ENCODE measurements around the gene OTOP2. TPM values are rescaled to one million over a fixed set of nuclear protein-coding genes. Genes with fewer than 3 reads are reported as not detected.
"Not testable (repeated sequence)": the region's sequence is repeated elsewhere in the genome, so short reads cannot be mapped to it uniquely, and the experiment has no call there.

OTOP2 gene
- total RNA-seq, 1 donor from 2014 or later = not detected

DNA sequence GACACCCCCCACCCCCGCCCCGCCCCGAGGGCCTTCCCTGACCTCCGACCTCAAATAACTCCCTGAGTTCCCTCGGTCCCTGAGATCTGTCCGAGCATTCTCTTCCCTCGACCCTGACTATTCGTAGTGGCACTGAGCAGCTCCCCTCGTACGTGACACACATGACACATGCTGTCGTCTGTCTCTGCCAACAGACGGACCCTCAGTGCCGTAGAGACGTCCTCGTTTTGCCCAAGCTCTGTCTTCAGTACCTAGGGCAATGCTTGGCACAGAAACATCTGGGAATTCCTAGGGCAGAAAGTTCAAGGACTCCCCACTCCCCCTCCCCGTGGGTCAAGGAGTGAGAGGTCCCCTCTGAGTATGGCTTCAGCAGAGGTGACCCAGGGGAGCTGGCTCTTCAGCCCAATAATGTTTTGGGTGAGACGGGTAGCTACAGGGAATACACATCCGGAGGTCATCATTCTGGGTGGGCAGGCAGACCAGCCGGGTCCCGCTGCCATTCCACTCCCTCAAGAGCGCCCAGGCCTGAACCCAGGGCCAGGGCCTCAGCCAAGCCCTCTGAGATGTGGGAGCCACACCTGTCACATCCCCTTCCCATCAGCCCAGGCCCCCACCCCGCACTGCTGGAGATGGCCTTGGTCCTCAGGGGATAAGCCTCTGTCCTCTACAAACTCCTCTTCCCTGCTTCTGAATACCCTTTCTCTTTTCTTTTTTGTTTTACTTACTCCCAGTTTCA, 30.0 kb upstream of the OTOP2 start:
- ATAC-seq (ENCODE audit: poor library complexity) = no peak
- no peak for DNase-seq
- intact Hi-C loops (cut with DNase I) = no loop called here

DNA sequence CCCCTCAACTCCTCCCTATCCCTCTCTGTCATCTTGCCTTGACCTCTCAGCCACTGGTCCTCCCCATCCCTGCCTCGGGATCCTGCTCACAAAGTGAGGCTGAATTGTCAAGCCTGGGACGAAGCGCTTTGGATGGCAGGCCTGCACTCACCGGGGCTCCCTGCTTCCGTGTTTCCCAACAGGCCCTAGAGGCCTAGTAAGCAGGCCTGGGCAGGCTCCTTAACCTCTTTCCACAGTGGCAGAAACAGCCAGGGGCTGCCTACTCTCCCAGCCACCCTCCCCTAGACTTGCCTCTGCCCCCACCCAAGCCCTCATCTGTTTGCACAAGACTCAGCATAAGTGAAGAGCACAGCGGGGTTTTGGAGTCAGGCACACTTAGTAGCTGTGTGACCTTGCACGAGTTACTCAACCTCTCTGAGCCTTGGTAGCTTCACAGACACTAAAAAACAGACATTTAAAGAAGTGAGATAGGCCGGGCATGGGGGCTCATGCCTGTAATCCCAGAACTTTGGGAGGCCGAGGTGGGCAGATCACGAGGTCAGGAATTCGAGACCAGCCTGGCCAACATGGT, 25.6 kb upstream of the OTOP2 start:
- intact Hi-C loops (cut with DNase I) = no loop called here
- no peak for DNase-seq
- no peak for ATAC-seq (ENCODE audit: poor library complexity)

DNA sequence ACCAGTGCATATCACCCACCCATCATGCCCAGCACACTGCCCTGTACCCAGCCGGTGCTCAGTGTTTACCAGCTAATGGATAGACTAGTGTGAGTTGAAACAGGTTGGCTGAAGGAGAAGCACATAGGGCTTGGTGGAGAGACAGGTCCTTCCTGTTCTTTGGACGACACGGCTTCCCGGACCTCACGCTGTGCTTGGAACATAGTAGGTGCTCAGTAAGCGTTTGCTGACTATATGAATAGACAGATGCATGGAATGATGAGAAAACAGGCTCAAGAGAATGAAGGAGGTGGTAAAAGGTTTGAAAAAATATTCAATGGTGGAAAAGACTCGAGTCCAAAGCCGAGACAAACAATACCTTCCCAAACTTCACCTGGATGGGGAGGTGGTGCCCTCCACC, 23.9 kb upstream of the OTOP2 start:
- DNase-seq = no peak
- intact Hi-C loops (cut with DNase I) = no loop called here

DNA sequence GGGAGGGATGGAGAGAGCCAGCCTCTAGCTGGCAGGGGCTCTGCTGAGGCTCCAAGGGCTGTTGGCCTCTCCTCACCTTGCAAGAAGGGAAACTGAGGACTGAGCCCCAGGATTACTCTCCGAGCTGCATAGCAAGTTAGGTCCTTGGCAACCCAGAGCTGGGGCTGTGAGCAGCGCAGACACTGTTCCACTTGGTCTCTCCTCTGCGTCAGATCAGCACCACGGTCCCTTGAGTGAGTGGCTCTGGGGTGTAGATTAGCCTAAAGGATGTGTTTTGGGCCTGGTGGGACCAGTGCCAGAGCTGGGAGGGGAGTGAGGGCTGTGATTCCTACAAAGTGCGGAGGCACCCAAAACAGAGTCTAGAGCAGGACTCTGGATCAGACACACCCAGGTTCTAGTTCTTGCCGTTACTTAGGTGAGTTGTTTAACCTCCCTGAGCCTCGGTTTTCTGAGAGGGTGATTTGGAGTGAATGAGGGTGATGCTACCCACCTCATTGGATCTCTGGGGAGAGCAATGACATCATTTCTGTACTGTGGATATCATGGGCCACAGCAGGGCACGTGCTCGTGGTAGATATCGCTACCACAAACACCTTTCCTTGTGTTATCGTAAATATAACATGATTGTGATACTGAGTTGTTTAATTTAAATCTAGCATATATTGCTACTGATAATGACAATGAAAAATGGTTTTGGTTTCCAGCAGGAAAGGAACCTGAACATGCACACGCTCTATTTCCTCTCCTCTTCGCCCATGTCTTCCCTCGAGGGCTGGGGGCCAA, 22.5 kb upstream of the OTOP2 start:
- no peak for ATAC-seq (ENCODE audit: poor library complexity)
- intact Hi-C loops (cut with DNase I) = no loop called here
- DNase-seq = peak; percentile 7

More for the DNA sequence above, 23.9 kb upstream of the OTOP2 start:
- ATAC-seq (ENCODE audit: poor library complexity) = no peak

DNA sequence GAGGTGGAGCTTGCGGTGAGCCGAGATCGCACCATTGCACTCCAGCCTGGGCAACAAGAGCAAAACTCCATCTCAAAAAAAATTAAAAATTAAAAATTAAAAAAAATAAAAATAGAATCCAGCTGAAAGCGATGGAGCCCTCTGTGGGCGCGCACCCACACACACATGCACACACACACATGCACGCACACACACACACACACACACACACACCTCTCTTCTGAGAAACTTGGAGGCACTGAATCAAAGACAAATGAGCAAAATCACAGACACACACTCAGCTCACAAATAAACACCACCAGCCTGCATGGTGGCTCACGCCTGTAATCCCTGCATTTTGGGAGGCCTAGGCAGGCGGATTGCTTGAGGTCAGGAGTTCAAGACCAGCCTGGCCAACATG, 21.0 kb upstream of the OTOP2 start:
- no peak for DNase-seq
- ATAC-seq (ENCODE audit: poor library complexity) = no peak
- intact Hi-C loops (cut with DNase I) = no loop called here

DNA sequence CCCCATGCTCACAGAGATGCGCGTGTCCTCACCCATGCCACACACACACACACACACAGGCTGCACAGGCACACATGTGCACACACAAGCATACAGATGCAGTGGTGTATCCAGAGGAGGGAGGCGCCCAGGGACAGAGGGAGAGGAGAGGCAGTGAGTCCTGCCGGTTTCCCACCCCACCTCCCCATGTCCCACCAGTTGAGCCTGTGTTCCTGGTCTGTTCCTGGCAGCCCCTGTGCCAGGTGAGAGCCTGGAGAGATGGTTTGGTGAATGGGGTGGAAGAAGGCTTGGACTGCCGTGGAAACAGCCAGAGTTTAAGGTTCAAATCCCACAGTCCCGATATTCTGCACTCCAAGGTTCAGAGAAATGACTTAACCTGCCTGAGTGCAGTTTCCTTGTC, 20.4 kb upstream of the OTOP2 start:
- DNase-seq = peak; percentile 13
- intact Hi-C loops (cut with DNase I) = no loop called here
- no peak for ATAC-seq (ENCODE audit: poor library complexity)

DNA sequence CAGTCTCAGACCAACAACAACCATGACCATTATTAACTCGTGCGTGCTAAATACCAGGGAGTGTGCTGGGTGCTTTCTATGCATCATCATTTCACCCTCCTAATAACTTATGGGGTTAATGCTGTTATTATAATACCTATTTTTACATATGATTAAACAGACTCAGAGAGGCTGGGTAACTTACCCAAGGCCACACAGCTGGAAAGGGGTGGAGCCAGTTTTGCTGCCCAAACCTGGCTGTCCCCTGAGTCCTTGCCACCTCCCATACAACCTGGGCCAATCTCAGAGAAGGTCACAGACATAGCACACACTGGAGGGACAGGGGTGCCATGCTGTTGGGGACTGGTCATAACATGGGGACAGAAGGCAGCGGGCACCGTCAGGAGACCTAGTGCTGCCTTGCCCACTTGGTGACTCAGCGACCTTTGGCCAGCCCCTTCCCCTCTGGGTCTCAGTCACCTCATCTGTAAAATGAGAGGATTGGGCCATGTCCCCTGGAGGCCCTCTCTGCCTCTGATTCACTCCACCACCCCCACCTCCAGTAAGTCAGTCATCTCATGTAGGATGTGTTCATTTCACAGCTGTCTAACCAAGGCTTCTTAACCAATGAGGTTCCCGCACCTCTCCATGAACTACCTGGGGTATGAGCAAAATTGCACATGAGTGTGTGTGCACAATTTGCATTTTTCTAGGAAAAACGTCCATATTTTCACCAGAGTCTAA, 19.2 kb upstream of the OTOP2 start:
- intact Hi-C loops (cut with DNase I) = no loop called here
- no peak for DNase-seq
- ATAC-seq (ENCODE audit: poor library complexity) = no peak

DNA sequence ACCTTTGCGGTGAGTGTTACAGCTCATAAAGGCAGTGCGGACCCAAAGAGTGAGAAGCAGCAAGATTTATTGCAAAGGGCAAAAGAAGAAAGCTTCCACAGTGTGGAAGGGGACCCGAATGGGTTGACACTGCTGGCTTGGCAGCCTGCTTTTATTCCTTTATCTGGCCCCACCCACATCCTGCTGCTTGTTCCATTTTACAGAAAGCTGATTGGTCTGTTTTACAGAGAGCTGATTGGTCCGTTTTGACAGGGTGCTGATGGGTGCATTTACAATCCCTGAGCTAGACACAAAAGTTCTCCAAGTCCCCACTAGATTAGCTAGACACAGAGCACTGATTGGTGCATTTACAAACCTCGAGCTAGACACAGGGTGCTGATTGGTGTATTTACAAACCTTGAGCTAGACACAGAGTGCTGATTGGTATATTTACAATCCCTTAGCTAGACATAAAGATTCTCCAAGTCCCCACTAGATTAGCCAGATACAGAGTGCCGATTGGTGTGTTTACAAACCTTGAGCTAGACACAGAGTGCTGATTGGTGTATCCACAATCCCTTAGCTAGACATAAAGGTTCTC, 17.8 kb upstream of the OTOP2 start:
- ATAC-seq (ENCODE audit: poor library complexity); DNase-seq; intact Hi-C loops (cut with DNase I): not testable (repeated sequence)

DNA sequence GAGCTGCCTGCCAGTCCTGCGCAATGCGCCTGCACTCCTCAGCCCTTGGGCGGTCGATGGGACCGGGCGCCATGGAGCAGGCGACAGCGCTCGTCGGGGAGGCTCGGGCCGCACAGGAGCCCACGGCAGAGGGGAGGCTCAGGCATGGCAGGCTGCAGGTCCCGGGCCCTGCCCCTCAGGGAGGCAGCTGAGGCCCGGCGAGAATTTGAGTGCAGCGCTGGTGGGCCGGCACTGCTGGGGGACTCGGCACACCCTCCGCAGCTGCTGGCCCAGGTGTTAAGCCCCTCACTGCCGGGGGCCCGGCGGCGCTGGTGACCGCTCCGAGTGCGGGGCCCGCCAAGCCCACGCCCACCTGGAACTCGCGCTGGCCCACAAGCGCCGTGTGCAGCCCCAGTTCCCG, 17.1 kb upstream of the OTOP2 start:
- no peak for DNase-seq
- no peak for ATAC-seq (ENCODE audit: poor library complexity)
- intact Hi-C loops (cut with DNase I) = no loop called here

DNA sequence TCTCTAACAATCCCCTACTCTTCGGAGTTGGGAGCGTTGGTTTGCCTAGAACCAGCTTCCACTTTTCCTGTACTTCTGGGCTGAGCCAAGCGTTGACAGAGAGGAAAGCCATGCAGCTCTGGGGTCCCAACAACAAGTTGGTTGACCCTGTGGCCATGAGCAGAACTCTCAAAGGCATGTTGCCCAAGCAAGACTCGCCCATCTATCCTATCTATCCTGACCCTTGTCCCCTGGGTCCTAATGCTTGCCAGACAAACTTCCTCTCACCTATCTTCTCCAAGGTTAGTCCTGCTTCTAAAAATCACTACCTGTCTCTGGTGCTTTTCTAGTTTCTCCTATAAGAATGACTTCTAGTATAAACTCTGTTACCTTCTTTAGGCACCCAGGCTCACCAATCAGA, 15.0 kb upstream of the OTOP2 start:
- ATAC-seq (ENCODE audit: poor library complexity); intact Hi-C loops (cut with DNase I); DNase-seq: not testable (repeated sequence)

DNA sequence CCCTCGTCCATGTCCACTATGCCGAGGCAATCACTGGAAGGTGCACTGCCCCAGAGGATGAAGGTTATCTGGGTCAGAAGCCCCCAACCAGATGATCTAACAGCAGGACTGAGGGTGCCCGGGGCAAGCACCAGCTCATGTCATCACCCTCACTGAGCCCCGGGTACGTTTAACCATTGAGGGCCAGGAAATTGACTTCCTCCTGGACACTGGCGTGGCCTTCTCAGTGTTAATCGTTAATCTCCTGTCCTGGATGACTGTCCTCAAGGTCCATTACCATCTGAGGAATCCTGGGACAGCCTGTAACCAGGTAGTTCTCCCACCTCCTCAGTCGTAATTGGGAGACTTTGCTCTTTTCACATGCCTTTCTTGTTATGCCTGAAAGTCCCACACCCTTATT, 12.7 kb upstream of the OTOP2 start:
- intact Hi-C loops (cut with DNase I); ATAC-seq (ENCODE audit: poor library complexity); DNase-seq: not testable (repeated sequence)

DNA sequence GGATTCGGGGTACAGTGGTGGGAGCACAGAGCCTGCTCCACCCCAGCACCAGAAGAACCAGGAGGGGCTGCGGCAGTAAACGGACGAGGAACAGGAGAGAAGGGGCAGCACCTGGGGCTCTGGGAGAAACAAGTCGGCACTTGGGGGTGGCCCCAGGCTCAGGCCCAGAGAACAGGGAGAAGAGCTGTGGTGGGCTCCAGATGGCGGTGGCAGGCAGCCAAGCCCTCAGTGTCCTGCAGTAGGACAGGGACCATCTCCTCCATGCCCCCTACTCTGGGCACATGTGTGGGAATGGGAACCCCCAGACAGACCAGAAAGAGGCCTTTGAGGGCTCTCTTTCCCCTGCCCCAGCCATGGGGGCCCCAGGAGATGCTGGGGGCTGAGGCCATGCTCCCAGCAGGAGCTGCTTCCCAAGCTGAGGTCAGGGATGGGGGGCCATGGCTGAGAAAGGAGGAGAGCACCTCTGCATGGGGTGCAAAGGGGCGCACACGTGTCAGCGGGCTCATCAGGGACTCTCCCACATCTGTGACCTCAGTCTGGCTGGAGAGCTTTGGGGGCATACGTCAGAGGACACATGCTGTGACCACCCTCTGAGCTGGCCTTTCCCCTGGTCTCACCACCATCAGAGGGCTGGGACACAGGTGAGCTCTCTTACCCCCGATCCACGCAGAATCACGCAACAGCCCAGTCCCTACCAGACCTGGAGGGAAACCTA, 7.8 kb upstream of the OTOP2 start:
- intact Hi-C loops (cut with DNase I) = no loop called here
- DNase-seq (no peak), ATAC-seq (ENCODE audit: poor library complexity) (no peak)

DNA sequence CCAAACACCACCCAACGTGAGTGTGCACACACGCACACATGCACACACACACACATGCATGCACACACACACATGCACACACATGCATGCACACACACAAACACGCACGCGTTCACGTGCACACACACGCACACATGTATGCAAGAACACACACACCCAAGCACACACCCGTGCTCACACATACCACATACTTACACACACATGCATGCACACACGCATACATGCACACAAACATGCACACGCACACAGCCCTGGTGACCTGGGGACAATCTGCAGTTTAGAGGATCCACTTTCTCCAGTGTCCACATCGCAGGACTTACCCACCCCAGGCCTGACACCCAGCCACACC, 7.2 kb upstream of the OTOP2 start:
- no peak for DNase-seq
- intact Hi-C loops (cut with DNase I) = no loop called here
- no peak for ATAC-seq (ENCODE audit: poor library complexity)

DNA sequence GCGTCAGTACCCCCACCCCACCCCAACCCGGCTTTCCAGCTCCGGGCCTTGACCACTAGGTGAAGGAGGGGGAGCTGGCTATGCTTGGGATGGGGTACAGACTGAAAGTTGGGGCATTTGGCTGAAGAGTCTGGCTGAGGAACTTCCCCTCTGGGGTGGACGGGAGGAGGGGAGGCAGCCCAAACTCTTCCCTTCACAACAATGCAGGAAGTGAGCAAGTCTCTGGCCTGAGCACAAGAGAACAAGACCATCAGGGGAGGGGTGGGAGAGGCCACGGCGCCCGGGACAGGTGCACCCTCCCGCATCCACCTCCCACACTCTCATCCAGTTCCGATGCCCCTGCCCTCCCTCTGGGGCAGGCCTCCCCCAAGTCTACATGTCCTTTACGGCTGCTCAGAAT, 6.6 kb upstream of the OTOP2 start:
- intact Hi-C loops (cut with DNase I) = no loop called here
- ATAC-seq (ENCODE audit: poor library complexity) = no peak

DNA sequence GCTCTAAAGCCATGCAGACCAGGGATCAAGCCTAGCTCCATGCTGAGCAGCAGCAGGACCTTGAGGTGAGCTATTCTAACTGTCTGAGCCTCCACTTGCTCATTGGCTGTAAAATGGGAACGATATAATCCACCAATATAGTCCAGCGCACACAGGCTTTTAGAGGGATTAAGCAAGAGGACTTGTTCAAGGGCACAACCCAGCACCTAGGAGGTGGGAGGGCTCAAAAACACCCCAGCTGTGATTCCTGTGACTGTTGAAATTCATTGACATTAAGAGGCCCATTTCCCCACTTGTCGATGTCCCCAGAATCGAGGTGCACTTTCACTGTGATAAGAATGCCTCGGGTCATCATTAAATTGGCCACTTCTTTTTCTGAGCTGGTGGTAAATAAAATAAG, 5.2 kb upstream of the OTOP2 start:
- intact Hi-C loops (cut with DNase I) = no loop called here
- no peak for ATAC-seq (ENCODE audit: poor library complexity)
- DNase-seq = peak; percentile 8

More for the DNA sequence above, 6.6 kb upstream of the OTOP2 start:
- no peak for DNase-seq

DNA sequence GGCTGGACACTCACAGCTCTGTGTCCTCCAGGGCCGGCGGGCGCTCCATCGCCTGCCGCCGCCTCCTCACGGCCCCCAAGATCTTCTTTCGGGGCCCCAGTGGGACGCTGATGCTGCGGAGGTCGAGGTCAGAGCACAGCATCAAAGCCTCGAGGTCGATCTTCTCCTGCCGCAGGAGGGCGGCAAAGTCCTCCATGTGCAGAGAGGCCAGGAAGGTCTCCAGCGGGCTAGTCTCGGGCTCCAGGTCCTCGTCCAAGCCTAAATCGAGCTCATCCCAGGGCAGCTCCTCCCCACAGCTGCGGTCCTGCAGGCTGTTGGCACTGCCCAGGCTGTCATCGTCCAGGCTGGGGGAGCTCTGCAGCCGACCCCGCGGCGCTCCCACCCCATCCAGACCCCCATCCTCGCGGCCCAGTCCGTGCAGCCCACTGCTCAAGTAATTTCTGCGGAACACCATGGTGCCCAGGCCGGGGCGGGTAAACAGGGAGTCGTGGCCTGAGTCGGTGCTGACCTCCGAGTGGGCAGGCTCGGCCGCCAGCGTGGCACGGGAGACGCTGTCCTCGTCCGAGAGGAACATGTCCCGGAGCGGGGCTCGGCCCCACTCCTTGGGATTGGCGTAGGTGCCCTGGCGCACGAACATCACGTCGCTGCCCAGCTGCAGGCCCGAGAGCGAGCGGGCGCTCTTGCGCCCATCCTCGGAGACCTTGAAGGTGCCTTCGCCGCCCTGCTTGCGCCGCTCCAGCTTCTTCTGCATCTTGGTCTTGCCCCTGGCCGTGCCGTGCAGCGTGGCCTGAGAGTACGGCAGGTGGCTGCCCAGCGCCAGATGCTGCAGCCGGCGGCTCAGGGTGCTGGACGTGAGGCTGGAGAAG, 4.4 kb upstream of the OTOP2 start:
- intact Hi-C loops (cut with DNase I) = no loop called here
- ATAC-seq (ENCODE audit: poor library complexity) (no peak), DNase-seq (peak; percentile 58)

DNA sequence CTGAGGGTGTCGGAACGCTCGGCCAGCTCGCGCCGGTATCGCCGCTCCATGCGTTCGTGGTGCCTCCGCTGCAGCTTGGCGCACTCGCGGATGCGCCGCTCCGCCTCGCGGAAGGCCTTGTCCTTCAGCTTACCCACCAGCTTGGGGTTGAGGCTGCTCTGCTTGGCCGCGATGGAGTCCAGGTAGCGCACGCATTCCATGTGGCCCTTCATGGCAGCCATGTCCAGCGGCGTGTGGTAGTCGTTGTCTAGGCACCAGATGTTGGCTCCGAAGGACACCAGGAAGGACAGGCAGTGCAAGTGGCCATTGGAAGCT, 3.8 kb upstream of the OTOP2 start:
- intact Hi-C loops (cut with DNase I) = no loop called here
- DNase-seq (no peak), ATAC-seq (ENCODE audit: poor library complexity) (no peak)

DNA sequence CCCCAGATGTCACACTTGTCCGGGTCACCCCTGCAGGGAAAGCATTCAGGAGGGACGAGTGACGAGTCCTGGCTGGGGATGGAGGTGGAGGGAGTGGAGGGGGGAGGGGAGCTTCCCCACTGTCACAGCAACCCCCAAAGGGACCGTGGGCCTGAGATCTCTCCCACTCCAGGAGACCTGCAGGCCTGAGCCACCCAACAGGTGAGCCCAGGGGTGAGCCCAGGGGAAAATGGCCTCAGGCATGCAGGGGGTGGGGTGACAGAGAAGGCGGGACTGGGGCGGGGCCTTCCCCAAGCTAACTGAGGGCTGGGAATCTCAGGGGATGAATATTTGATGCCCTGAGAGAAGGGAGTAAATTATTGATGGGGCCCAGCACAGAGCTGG, 3.4 kb upstream of the OTOP2 start:
- intact Hi-C loops (cut with DNase I) = no loop called here
- ATAC-seq (ENCODE audit: poor library complexity) = no peak
- DNase-seq = no peak

Data from Right ventricle myocardium superior (tissue), 1 donor.